HL-60 (cell line): ENCODE results near the gene TUBB2A.

ENCODE experiments used
- GABPA ChIP-seq: IDR thresholded peaks from 2 replicates; pipeline ENCODE4 v1.6.1; 2012; ENCODE audit warnings: low read depth
- POLR2AphosphoS5 ChIP-seq: IDR thresholded peaks from 2 replicates; pipeline ENCODE4 v1.6.1; 2012; ENCODE audit warnings: low read depth
- REST ChIP-seq: IDR thresholded peaks from 2 replicates; pipeline ENCODE4 v1.6.1; 2012; ENCODE audit warnings: low read depth; ENCODE audit not compliant: insufficient replicate concordance
- TF ChIP-seq, protein P1 (sequence below): IDR thresholded peaks from one replicate; pipeline ENCODE4 v1.5.1; 2011; ENCODE audit warnings: low read length, control low read depth, inconsistent platforms; ENCODE audit not compliant: insufficient read depth

- TF ChIP-seq, protein P1, sequence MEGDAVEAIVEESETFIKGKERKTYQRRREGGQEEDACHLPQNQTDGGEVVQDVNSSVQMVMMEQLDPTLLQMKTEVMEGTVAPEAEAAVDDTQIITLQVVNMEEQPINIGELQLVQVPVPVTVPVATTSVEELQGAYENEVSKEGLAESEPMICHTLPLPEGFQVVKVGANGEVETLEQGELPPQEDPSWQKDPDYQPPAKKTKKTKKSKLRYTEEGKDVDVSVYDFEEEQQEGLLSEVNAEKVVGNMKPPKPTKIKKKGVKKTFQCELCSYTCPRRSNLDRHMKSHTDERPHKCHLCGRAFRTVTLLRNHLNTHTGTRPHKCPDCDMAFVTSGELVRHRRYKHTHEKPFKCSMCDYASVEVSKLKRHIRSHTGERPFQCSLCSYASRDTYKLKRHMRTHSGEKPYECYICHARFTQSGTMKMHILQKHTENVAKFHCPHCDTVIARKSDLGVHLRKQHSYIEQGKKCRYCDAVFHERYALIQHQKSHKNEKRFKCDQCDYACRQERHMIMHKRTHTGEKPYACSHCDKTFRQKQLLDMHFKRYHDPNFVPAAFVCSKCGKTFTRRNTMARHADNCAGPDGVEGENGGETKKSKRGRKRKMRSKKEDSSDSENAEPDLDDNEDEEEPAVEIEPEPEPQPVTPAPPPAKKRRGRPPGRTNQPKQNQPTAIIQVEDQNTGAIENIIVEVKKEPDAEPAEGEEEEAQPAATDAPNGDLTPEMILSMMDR, result no peak
- TF ChIP-seq POLR2AphosphoS5 (no peak), GABPA (no peak), REST (no peak)
Measured at GRCh38 chr6:3201388-3201787, 44.0 kb upstream of the TUBB2A start.
